Stimulated activated CD8-positive, alpha-beta memory T cell treated with anti-CD3 and anti-CD28 coated beads, Interleukin-12 subunit alpha, Interleukin-12 subunit beta, amount 100 ng/mL, for 24 hours (primary cell): ENCODE results near the gene IL27RA.

ENCODE experiments used
- DNase-seq: peaks from one replicate; pipeline ENCODE4 v3.0.0-alpha.2; 2020; ENCODE audit errors: extremely low read depth

The IL27RA gene

DNA sequence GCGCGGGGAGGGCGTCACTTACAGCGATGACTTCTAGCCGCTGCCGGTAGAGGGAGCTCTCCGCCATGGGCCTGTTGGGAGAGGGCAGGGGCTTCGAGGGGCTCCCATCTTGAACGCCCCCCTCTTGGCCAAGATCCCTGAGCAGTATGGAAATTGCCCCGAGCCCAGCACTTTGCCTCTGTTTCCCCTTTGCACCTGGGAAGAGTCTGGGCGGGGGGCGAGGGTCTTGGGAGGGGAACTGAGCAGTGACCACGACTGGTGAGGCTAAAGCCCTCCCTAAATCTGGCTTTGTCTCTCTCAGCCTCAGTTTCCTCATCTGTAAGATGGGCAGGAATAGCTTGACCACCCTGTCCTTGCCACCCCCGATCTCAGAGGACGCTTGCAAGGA is 27.5 kb downstream of the IL27RA start:
- no peak for DNase-seq

- DNase-seq, result no peak
Measured at GRCh38 chr19:14059652-14060155, 28.1 kb downstream of the IL27RA start.

GRCh38 chr19:14061081-14061749 is 29.7 kb downstream of the IL27RA start:
- no peak for DNase-seq

DNA sequence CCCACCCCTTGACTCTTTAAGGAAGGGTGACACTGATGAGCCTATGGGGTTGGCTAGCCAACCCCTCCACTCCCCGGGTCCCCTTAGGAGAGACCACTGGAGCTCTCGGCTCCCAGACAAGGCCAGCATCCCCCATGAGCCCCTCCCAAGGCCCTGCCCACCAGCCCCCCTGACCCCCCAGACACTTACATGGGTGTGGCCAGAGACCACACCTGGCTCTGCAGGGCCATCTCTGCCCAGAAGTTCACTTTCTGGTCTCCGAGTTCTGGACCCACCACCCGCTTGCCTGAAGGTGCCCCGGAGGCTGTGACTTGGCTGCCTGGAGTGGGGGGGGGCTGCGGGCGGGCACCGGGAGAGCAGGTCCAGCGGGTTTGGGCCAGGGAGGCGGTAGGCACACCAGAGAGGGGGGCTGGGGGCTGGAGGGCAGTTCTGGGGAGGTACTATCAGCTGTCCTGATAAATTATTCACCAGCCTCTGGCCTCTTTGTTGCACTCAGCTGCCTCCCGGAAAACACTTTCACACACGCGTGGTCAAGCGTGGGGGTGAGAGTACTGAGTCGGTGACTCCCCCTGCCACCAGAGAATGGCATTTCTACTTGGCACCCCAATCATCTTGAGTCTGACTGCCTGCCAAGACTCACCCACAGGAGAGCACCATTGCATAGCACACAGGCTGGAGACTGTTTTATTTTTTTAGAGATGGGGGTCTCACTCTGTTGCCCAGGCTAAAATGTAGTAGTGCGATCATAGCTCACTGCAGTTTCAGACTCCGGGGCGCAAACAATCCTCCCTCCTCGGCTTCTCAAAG is 30.4 kb downstream of the IL27RA start, which contains the start of gene PALM3:
Gene PALM3, minus strand, starts transcription at position 326 of the 807 bp plus-strand sequence. Its CDS starts 96 bp downstream, at position 230.
- no peak for DNase-seq

- DNase-seq, result no peak
Measured at GRCh38 chr19:14062558-14062855, 30.9 kb downstream of the IL27RA start.

DNA sequence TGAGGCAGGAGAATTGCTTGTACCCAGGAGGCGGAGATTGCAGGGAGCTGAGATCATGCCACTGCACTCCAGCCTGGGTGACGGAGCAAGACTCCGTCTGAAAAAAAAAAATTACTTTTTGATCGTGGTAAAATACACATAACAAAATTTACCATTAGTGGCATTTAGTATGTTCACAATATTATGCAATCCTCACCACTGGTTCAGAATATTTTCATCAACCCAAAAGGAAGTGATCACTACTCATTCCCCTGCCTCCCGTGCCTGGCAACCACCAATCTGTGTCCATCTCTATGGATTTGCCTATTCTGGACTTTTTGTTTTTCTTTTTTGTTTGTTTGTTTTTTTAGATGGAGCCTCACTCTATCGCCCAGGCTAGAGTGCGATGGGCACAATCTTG is 31.5 kb downstream of the IL27RA start:
- DNase-seq, result no peak

GRCh38 chr19:14066134-14066533 is 34.6 kb downstream of the IL27RA start:
- no peak for DNase-seq

DNA sequence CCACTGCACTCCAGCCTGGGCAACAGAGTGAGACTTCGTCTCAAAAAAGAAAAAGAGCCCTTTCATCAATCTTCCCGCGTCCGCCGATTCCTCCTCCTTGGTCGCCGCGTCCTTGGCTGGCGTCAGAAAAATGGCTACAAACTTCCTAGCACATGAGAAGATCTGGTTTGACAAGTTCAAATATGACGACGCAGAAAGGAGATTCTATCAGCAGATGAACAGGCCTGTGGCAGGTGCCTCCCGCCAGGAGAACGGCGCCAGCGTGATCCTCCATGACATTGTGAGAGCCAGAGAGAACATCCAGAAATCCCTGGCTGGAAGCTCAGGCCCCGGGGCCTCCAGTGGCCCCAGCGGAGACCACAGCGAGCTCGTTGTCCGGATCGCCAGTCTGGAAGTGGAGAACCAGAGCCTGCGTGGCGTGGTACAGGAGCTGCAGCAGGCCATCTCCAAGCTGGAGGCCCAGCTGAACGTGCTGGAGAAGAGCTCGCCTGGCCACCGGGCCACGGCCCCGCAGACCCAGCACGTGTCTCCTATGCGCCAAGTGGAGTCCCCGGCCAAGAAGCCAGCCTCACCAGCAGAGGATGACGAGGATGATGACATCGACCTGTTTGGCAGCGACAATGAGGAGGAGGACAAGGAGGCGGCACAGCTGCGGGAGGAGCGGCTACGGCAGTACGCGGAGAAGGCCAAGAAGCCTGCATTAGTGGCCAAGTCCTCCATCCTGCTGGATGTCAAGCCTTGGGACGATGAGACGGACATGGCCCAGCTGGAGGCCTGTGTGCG is 38.9 kb downstream of the IL27RA start:
- no peak for DNase-seq

GRCh38 chr19:14072535-14073260 is 41.1 kb downstream of the IL27RA start, which contains the start of gene MISP3:
MISP3 (plus strand) TSS chr19:14072786; CDS start chr19:14073310, 524 bp downstream.
- no peak for DNase-seq

DNA sequence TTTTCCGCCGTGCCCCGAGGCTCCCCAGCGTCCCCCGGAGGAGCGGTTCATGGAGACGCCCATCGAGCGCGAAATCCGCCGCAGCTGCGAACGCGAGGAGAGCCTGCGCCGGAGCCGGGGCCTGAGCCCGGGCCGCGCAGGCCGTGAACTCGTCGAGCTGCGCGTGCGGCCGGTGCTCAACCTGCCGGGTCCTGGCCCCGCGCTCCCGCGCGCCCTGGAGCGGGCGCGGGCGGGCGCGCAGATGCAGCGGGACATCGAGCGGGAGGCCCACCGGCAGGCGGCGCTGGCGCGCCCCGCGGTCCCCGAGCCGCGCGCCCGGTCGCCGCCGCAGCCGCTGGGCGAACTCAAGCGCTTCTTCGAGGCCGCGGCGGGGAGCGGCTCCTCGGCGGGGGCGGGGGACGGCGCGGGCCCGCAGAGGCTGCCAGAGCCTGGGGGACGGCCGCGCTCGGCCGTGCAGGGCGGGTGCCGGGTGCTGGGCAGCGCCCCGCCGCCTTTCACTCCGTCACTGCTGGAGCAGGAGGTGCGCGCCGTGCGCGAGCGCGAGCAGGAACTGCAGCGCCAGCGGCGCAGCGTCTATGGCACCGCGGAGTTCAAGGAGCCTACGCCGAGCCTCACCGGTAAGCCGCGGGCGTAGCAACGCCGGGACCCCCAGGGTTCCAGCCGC is 41.8 kb downstream of the IL27RA start:
- DNase-seq, result no peak

DNA sequence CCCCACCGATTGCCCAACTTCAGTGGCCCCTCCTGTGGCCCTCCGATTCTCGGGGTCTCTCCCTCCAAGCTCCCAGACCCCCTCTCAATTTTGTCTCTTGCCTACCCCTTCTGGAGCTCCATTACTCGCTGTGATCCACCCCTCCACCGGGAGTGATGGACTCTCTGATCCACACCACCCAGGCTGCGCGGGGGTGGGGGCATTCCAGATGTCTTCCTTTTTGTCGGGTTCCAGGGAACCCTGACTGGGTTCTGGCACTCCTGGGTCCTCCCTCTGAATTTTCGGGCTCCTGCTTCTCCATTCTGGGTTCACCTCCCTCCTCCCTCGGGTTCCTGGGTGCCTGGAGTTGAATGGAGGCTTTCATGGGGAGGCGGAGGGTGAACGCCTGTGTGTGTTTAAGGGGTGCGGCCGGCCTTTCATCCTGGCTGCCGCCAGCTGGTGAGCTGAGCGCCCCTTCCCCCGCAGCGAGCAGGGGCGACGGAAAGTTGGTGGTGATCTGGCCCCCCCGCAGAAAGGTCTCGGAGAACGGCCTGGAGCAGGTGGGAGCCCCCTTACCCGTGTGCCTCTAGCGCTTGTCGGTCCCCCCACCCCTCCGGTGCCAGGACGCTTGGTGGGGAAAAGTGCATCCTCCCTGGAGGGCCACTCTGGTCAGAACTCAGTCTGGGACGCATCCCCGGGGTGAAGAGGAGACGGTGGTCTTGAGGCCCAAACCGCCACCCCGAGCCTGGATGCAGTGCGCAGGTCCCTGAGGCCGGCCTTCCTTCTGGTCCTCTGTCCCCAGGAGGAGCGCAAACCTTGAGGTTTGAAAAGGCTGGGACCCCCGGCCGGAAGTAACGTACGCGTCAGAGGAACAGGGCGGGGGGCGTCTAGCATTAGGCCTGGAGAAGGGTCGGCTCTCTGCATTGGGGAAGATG is 42.6 kb downstream of the IL27RA start:
- no peak for DNase-seq

- DNase-seq, result no peak
Measured at GRCh38 chr19:14078411-14078810, 46.8 kb downstream of the IL27RA start.

GRCh38 chr19:14080887-14081796 is 49.6 kb downstream of the IL27RA start:
- DNase-seq, result peak; percentile 95

DNA sequence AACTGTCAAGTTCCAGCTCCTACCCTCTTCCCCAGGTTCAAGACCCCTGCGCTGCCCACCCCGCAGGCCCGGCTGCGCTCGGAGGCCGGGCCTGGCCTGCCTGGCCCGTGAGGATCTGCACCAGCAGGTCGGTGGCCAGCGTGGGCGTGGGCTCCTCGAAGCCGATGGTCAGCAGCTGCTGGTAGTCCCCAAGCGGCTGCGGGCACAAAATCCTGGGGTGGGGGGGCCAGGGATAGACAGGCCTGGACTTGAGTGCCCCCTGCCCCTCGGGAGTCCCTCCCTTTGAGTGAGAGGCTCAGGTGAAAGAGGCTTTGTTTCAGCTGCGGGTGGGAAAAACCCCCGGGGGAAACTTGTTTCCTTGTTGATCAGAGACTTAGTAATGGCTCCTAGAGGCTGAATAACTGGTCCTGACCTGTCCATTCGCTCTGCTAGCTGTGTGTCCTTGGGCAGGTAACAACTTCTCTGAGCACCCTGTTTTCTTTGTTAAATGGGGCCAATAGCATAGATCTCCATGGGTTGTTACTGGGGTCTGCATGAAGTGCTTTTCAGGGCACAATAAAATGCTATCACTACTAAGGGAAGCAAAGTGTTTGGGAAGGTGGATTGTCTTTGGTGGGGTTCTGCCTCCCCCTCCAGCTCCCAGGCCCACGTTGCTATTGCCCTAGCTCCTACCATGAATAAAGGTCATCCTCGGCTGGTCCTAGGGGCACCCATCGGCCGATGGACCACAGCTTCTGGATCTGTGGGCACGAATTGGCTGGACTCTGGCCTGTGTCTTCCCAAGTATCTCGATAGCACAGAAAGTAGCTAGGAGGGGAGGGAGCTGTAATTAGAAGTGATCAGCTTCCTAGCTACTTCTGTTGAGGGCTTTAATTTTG is 50.5 kb downstream of the IL27RA start:
- DNase-seq, result no peak

DNA sequence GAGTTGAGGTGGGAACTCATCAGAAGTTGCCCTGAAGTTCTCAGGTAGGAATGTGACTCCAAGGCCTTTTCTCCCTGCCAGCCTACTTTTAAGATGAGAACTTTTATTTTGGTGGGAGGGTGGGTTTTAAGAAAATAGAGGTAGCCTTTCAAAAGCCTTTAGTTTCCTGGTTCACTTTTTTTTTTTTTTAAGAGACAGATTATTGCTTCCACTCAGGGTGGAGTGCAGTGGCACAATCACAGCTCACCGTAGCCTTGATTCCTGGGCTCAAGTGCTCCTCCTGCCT is 51.1 kb downstream of the IL27RA start:
- DNase-seq, result no peak

GRCh38 chr19:14085309-14085995 is 53.9 kb downstream of the IL27RA start, which contains the start of gene C19orf67:
C19orf67 (minus strand) TSS chr19:14085783; CDS start chr19:14085627, 156 bp downstream.
- DNase-seq, result no peak

DNA sequence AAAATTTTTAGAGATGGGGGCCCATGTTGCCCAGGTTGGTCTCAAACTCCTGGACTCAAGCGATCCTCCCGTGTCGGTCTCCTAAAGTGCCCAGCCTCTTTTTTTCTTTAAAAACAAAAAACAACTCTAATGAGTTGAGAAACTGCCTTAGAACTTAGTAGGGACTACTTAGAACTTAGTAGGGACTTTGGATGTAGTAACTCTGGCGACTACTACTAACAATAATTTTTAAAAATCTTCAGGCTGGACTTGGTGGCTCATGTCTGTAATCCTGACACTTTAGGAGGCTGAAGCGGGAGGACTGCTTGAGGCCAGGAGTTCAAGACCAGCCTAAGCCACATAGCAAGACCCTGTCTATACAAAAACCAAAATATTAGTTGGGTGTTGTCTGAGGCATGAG is 54.5 kb downstream of the IL27RA start:
- no peak for DNase-seq
